SK-N-MC (cell line): ENCODE results near the gene PRICKLE2.

Experiments
- EZH2 ChIP-seq: fragments of 200-600 bp; sonication (generic); IDR thresholded peaks from one replicate; pipeline ENCODE4 v1.6.1; 2017; ENCODE audit warnings: antibody characterized with exemption
- FOXP2 ChIP-seq: optimal IDR thresholded peaks from 2 replicates; pipeline ENCODE3; 2011; ENCODE audit warnings: mild to moderate bottlenecking, moderate library complexity; ENCODE audit not compliant: insufficient read depth; ENCODE audit errors: extremely low read length, control extremely low read depth
- POLR2AphosphoS5 ChIP-seq: IDR thresholded peaks from 2 replicates; pipeline ENCODE4 v1.6.1; 2012; ENCODE audit warnings: mild to moderate bottlenecking, low read depth, low read length, borderline replicate concordance

DNA sequence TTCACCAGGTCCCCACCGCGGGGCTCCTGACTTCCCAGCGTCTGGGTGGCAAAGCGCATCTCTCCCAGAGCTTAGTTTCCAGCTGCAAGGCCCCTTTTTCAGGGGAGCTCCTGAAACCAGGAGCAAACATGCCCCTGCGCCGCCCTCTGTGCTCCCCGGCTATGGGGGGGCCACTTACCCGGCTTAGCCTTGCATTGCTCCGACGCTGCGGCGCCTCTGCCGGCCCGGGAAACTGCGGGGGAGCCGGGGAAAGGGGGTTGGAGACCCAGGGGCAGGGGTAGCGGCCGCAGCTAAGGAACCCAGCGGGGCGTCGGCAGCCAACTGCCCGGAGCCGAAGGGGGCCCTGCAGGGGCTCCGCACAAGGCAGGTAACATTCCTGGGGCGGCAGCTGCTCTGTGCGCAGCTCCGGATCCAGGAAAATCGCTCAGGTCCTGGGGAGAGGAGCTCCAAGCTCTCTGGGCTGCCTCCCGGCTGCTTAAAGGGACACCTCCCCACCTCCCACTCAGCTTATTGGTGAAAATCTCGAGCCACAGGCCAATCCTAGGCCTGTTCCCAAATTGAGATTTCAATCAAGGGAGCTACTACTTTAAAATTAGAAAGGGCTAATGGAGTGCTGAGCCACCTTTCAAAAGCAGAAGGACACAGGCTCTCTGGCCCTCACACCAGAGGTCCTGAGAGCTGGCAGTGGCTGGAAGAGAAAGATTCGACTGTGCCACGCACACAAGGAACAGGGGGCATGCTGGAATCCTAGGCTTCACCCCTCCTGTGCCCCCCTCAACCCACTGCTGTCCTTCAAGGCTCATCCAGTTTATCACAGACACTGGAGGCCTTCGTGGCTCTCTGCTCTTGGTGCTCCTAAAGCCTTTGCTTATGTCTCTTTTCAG lies 42.7 kb upstream of the PRICKLE2 start:
- TF ChIP-seq POLR2AphosphoS5 (no peak), EZH2 (no peak), FOXP2 (no peak)
